ENCODE results near the gene SNAPC1. TPM values are rescaled to one million over a fixed set of nuclear protein-coding genes. Genes with fewer than 3 reads are reported as not detected.

Gene SNAPC1
- total RNA-seq, 1 donor from 2014 or later: 27.8 TPM

DNA sequence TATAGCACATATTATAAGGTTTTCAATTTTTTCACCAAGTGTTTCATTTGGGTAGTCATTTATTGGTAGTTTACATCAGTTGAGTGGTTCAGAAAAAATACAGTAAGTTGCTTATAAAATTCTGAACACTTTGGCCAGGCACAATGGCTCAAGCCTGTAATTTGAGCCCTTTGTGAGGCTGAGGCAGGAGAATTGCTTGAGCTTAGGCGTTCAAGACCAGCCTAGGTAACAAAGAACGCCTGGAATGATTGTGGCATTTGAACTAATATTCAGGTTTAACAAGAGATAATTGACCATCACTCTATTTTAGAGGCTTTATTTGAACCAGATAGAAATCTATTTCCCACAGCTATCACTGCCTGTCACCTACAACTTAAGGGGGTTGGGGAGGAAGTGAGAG, 44.2 kb upstream of the SNAPC1 start:
- Mint-ChIP-seq H3K4me3 (no peak overlapping the region), H3K27me3 (ENCODE audit: insufficient read depth, low read depth) (no peaks in the 10 kb centered on the region), H3K4me1 (peaks cover 10% of the 10 kb centered on the region), H3K27ac (no peak overlapping the region), H3K9me3 (no peaks in the 10 kb centered on the region), H3K36me3 (peaks cover 6% of the 10 kb centered on the region)
- peaks cover 35% of the 10 kb centered on the region for H3K4me1 ChIP-seq
- H3K4me2 ChIP-seq: peak overlapping the region; percentile 21
- H2AFZ ChIP-seq (replicated peaks): no peak overlapping the region
- H3K9ac ChIP-seq: no peak overlapping the region
- peak; percentile 33 for DNase-seq (ENCODE audit: low spot score)
- peaks cover 12% of the 10 kb centered on the region for H3F3A ChIP-seq (ENCODE audit: low read depth)
- no peaks in the 10 kb centered on the region for H3K27me3 ChIP-seq
- H4K20me1 ChIP-seq (ENCODE audit: low read depth): peaks cover 96% of the 10 kb centered on the region
- no peaks in the 10 kb centered on the region for H3K9me3 ChIP-seq (ENCODE audit: low read depth)
- no peak overlapping the region for H3K27ac ChIP-seq
- TF ChIP-seq EZH2 (IDR thresholded peaks at IDR 0.05) (no peak), EZH2phosphoT487 (IDR thresholded peaks at IDR 0.05) (no peak), CTCF (IDR thresholded peaks at IDR 0.05) (no peak)
- no peak overlapping the region for H3K4me3 ChIP-seq
- H3K79me2 ChIP-seq (ENCODE audit: low read depth): peaks cover 100% of the 10 kb centered on the region
- peaks cover 15% of the 10 kb centered on the region for H3K36me3 ChIP-seq

DNA sequence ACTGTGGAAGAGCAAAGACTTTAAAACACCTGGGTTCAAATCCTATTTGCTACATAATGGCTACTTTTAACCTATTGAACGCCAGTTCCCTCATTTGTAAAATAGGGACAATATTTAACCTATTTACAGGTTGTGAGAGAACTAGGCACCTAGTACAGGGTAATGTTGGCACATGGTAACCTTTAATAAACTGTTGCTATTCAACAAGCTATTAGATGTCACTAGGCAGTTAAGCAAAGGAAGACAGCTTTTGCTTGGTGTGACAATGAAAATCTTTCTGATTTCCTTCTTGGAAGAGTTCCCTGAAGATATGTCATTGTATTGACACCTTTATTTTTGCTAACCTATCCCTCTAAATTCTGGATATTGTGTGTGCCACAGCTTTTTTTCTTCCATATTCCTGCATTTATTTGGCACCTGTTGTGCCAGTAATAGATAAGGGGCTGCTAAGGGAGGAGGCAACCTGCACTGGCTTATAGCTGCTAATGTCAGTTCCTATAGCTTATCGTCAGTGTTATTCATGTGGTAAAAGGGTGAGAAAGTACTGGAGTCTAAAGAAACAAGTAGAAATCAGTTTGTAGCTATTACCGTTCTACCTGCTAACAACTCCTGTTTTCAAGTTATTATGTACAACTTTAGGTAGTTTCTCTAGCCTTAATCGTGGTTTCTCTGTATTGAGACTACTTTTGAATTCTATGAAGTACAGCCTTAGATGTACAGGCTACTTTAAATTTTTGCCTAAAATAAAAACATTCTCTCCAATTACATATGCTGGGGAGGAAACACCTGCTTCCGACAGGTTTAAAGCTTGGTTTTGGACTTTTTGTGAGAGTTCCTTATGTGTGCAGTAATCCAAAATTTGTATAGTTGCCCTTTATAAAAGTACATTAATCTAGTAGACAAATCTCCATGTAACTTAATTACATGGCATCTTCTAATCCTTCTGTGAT, 42.6 kb upstream of the SNAPC1 start:
- H3K4me3 Mint-ChIP-seq: no peak overlapping the region

GRCh38 chr14:61720294-61720661, 41.9 kb upstream of the SNAPC1 start:
- H3K4me2 ChIP-seq: no peak overlapping the region
- peaks cover 100% of the 10 kb centered on the region for H3K79me2 ChIP-seq (ENCODE audit: low read depth)
- H3F3A ChIP-seq (ENCODE audit: low read depth): peaks cover 12% of the 10 kb centered on the region
- H4K20me1 ChIP-seq (ENCODE audit: low read depth): peaks cover 86% of the 10 kb centered on the region
- TF ChIP-seq EZH2phosphoT487 (IDR thresholded peaks at IDR 0.05) (no peak), CTCF (IDR thresholded peaks at IDR 0.05) (no peak), EZH2 (IDR thresholded peaks at IDR 0.05) (no peak)
- peaks cover 26% of the 10 kb centered on the region for H3K4me1 ChIP-seq
- H3K36me3 ChIP-seq: peaks cover 18% of the 10 kb centered on the region
- H3K4me1 Mint-ChIP-seq: peaks cover 10% of the 10 kb centered on the region
- no peaks in the 10 kb centered on the region for H3K27me3 ChIP-seq
- H3K27ac ChIP-seq: no peak overlapping the region
- H3K9ac ChIP-seq: no peak overlapping the region
- peaks cover 15% of the 10 kb centered on the region for H3K36me3 Mint-ChIP-seq
- H3K4me3 Mint-ChIP-seq: no peak overlapping the region
- no peak overlapping the region for H2AFZ ChIP-seq (replicated peaks)
- H3K27me3 Mint-ChIP-seq (ENCODE audit: insufficient read depth, low read depth): no peaks in the 10 kb centered on the region
- DNase-seq (ENCODE audit: low spot score): no peak
- H3K9me3 ChIP-seq (ENCODE audit: low read depth): no peaks in the 10 kb centered on the region
- no peaks in the 10 kb centered on the region for H3K9me3 Mint-ChIP-seq
- H3K27ac Mint-ChIP-seq: no peak overlapping the region
- no peak overlapping the region for H3K4me3 ChIP-seq

More for the DNA sequence above, 42.6 kb upstream of the SNAPC1 start:
- no peaks in the 10 kb centered on the region for H3K9me3 Mint-ChIP-seq
- no peak overlapping the region for H3K4me2 ChIP-seq
- peaks cover 18% of the 10 kb centered on the region for H3K36me3 ChIP-seq
- H2AFZ ChIP-seq (replicated peaks): no peak overlapping the region
- peaks cover 100% of the 10 kb centered on the region for H3K79me2 ChIP-seq (ENCODE audit: low read depth)
- H3K9ac ChIP-seq: no peak overlapping the region
- no peak overlapping the region for H3K4me3 ChIP-seq
- TF ChIP-seq EZH2 (IDR thresholded peaks at IDR 0.05): no peak
- TF ChIP-seq CTCF (IDR thresholded peaks at IDR 0.05): no peak
- TF ChIP-seq EZH2phosphoT487 (IDR thresholded peaks at IDR 0.05): no peak
- peaks cover 10% of the 10 kb centered on the region for H3K4me1 Mint-ChIP-seq
- peak overlapping the region; percentile 51 for H3K27ac Mint-ChIP-seq
- peaks cover 11% of the 10 kb centered on the region for H3K36me3 Mint-ChIP-seq
- peaks cover 26% of the 10 kb centered on the region for H3K4me1 ChIP-seq
- H3K27me3 Mint-ChIP-seq (ENCODE audit: insufficient read depth, low read depth): no peaks in the 10 kb centered on the region
- H3K27ac ChIP-seq: no peak overlapping the region
- H3K27me3 ChIP-seq: no peaks in the 10 kb centered on the region
- H3F3A ChIP-seq (ENCODE audit: low read depth): peaks cover 12% of the 10 kb centered on the region
- peaks cover 86% of the 10 kb centered on the region for H4K20me1 ChIP-seq (ENCODE audit: low read depth)
- no peak for DNase-seq (ENCODE audit: low spot score)
- H3K9me3 ChIP-seq (ENCODE audit: low read depth): no peaks in the 10 kb centered on the region

All from neural progenitor cell (in vitro differentiated cells).